Endothelial cell of umbilical vein (primary cell): ENCODE data around the gene CMC2. TPM values are rescaled to one million over a fixed set of nuclear protein-coding genes. Genes with fewer than 3 reads are reported as not detected.

Source experiments
- BruUV-seq: library from RNA; stranded (reverse); fragments of 400-500 nt; replicated peaks from 2 replicates; lab custom pipeline; 2021; lab: Mats Ljungman, UMichigan
- CTCF ChIA-PET: fragments of 300-600, 350-600 bp; sonication (Branson Sonifier 250); formaldehyde crosslinking; loops from one replicate; lab custom pipeline; 2021; ENCODE audit warnings: antibody characterized with exemption, inconsistent platforms; lab: Charles Lee
- POLR2A ChIA-PET: fragments of 300-600, 350-600 bp; sonication (Branson Sonifier 250); formaldehyde crosslinking; loops from one replicate; lab custom pipeline; 2021; ENCODE audit warnings: antibody characterized with exemption, inconsistent platforms; lab: Charles Lee
- DNase-seq: peaks from one replicate; pipeline ENCODE4 v3.0.0-alpha.2; 2011; ENCODE audit warnings: low read depth, low spot score
- FAIRE-seq: peaks from 2 replicates; lab custom pipeline; 2011; peaks lifted over from hg19 to GRCh38; lab: Jason Lieb, UNC
- H2AFZ ChIP-seq: 2 replicates; pipeline ENCODE4 v1.6.0; 2012; ENCODE audit warnings: low read depth, low read length, control low read depth, inconsistent platforms
- H3K27ac ChIP-seq: 2 replicates; pipeline ENCODE4 v1.5.1; 2011; ENCODE audit warnings: low read depth, mild to moderate bottlenecking, control low read depth, low read length, moderate library complexity; ENCODE audit not compliant: insufficient read depth
- H3K27me3 ChIP-seq, 2 experiments: 2 replicates each; pipeline versions ENCODE4 v1.6.0 to v1.6.1; 2011; ENCODE audit warnings: low read length in 2 of 2, mixed read lengths in 1 of 2; ENCODE audit not compliant: control insufficient read depth in 2 of 2, insufficient read depth in 2 of 2
- H3K36me3 ChIP-seq, 2 experiments: 2 replicates in 1 of 2; 3 replicates in 1 of 2; pipeline ENCODE4 v1.5.1; 2011; ENCODE audit warnings: low read length in 2 of 2, mild to moderate bottlenecking in 1 of 2, moderate library complexity in 1 of 2; ENCODE audit not compliant: control insufficient read depth in 2 of 2, insufficient read depth in 2 of 2; ENCODE audit errors: extremely low read depth in 1 of 2
- H3K4me1 ChIP-seq: 3 replicates; pipeline ENCODE4 v1.5.1; 2011; ENCODE audit warnings: mild to moderate bottlenecking, low read length; ENCODE audit not compliant: control insufficient read depth, insufficient read depth; ENCODE audit errors: extremely low read depth
- H3K4me2 ChIP-seq: 2 replicates; pipeline ENCODE4 v1.6.1; 2011; ENCODE audit warnings: low read length, control low read depth, mixed read lengths; ENCODE audit not compliant: insufficient read depth
- H3K4me3 ChIP-seq, 3 experiments: fragments of 200-600 bp in 1 of 3; sonication (generic), shearing (Covaris generic) in 1 of 3; replicated peaks in 1 of 3; 2 replicates each; pipeline ENCODE4 v1.5.1; 2011 to 2016; ENCODE audit warnings: control low read depth in 3 of 3, low read length in 3 of 3, mild to moderate bottlenecking in 2 of 3, inconsistent platforms in 1 of 3, low read depth in 1 of 3, moderate library complexity in 1 of 3; ENCODE audit not compliant: insufficient read depth in 1 of 3
- H3K79me2 ChIP-seq: 2 replicates; pipeline ENCODE4 v1.6.0; 2012; ENCODE audit warnings: low read length, inconsistent platforms; ENCODE audit not compliant: control insufficient read depth, insufficient read depth
- H3K9ac ChIP-seq: replicated peaks from 2 replicates; pipeline ENCODE3; 2011; ENCODE audit warnings: low read length, control low read depth; ENCODE audit not compliant: insufficient read depth; ENCODE audit errors: extremely low read depth
- H3K9me1 ChIP-seq: replicated peaks from 3 replicates; pipeline ENCODE4 v1.6.0; 2011; ENCODE audit warnings: mild to moderate bottlenecking, low read length; ENCODE audit not compliant: control insufficient read depth, insufficient read depth; ENCODE audit errors: extremely low read depth
- H3K9me3 ChIP-seq: replicated peaks from 2 replicates; pipeline ENCODE4 v1.5.1; 2012; ENCODE audit warnings: low read length, inconsistent platforms; ENCODE audit not compliant: control insufficient read depth, insufficient read depth
- H4K20me1 ChIP-seq: replicated peaks from 2 replicates; pipeline ENCODE3; 2011; ENCODE audit warnings: mild to moderate bottlenecking, low read length; ENCODE audit not compliant: control insufficient read depth, insufficient read depth; ENCODE audit errors: extremely low read depth
- EZH2 ChIP-seq: IDR thresholded peaks from 2 replicates; pipeline ENCODE4 v1.6.1; 2012; ENCODE audit warnings: borderline replicate concordance, low read depth, mild to moderate bottlenecking, moderate library complexity, low read length, inconsistent platforms; ENCODE audit not compliant: severe bottlenecking
- FOS ChIP-seq: IDR thresholded peaks from 2 replicates; pipeline ENCODE4 v1.6.1; 2011; ENCODE audit warnings: mild to moderate bottlenecking, low read length, moderate library complexity, borderline replicate concordance; ENCODE audit not compliant: insufficient read depth
- GATA2 ChIP-seq: IDR thresholded peaks from 2 replicates; pipeline ENCODE4 v1.7.0; 2011; ENCODE audit warnings: low read depth, mild to moderate bottlenecking, moderate library complexity, mixed read lengths, low read length; ENCODE audit not compliant: insufficient read length, insufficient read depth
- JUN ChIP-seq: IDR thresholded peaks from 2 replicates; pipeline ENCODE4 v1.6.1; 2011; ENCODE audit warnings: borderline replicate concordance, low read depth; ENCODE audit not compliant: insufficient read length, insufficient read depth
- MAX ChIP-seq: IDR thresholded peaks from 2 replicates; pipeline ENCODE4 v1.6.1; 2011; ENCODE audit not compliant: insufficient read depth, insufficient read length
- MYC ChIP-seq: IDR thresholded peaks from one replicate; pipeline ENCODE4 v1.6.1; 2011; ENCODE audit warnings: mild to moderate bottlenecking, low read depth, low read length
- POLR2A ChIP-seq: IDR thresholded peaks from 2 replicates; pipeline ENCODE4 v1.6.1; 2012; ENCODE audit warnings: low read depth, mild to moderate bottlenecking, control low read depth, low read length
- POLR2AphosphoS5 ChIP-seq: IDR thresholded peaks from 2 replicates; pipeline ENCODE4 v1.6.1; 2012; ENCODE audit warnings: low read depth, mild to moderate bottlenecking, control low read depth, low read length, moderate library complexity; ENCODE audit not compliant: insufficient read depth
- dilution Hi-C: fragments of 300-500 bp; cut with MboI; formaldehyde crosslinking; loops from one replicate; pipeline ENCODE4 v1.15.0; 2019; ENCODE audit warnings: low sequenced_read_pairs; ENCODE audit not compliant: extremely low pct_ligation_motif_present
- intact Hi-C: fragments of 100-400 bp; cut with micrococcal nuclease; formaldehyde crosslinking; loops from one replicate; pipeline ENCODE4 v1.10.0; 2022
- polyA plus RNA-seq, 4 experiments: library from polyadenylated mRNA; depleted of rRNA in 3 of 4; stranded (reverse) in 3 of 4; unstranded in 1 of 4; fragments of >200 nt; gene quantifications; 2 replicates each; pipeline versions ENCODE4 v1.2.1 to v1.2.3, GENCODE V29; 2011 to 2012; ENCODE audit warnings: missing spikeins in 1 of 4
- total RNA-seq: library from RNA; stranded (reverse); gene quantifications from 2 replicates; pipeline ENCODE4 v1.2.3, GENCODE V29; 2021
- TF ChIP-seq, protein P1 (sequence below), 2 donors: IDR thresholded peaks; 1 replicate in 1 of 2; 2 replicates in 1 of 2; pipeline ENCODE4 v1.5.1; 2011; ENCODE audit warnings: low read length in 2 of 2, mild to moderate bottlenecking in 2 of 2, moderate library complexity in 2 of 2, control low read depth in 1 of 2, inconsistent platforms in 1 of 2, low read depth in 1 of 2; ENCODE audit not compliant: insufficient read depth in 1 of 2; ENCODE audit errors: extremely low read depth in 1 of 2

Gene CMC2
- total and polyA plus RNA-seq, 2 donors (not counting 3 experiments of a cell fraction or from before 2014, with no cell fraction given), result 97.8 to 216 TPM

DNA sequence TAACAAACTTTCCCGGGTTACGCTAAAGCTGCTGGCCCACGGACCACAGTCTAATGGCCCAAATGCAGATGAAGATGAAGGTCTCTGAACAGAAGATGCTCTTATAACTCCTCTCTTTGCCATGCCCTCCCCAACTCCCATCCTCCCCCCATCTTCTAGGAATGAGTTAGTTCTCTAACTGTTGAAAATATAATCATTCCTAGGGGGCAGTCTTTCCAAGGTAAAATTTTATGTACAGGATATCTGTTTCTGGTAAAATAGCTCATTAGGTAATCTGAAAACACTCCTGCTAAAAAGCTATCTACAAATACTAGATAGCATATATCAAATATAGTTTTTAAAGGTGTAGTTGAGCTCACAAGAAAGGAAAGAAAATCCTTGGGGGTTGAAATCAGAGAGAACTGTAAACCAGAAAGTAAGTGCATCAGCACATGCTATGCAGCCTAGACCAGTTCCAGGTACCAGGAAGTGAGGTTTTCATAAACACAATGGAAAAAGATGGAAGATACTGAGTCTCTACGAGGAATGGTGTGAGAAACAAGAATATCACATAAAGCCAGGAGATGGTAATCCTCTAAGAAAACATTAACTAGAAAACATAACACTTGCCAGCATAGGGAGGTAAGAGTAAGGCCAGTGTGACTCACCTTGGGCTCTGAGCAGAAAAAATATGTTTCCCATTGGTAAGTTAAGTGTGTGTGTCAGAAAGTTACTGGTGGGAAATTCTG, 38.1 kb downstream of the CMC2 start:
- POLR2A ChIA-PET, result no interaction called here
- intact Hi-C loops, result no loop called here
- H2AFZ ChIP-seq, result no peak overlapping the region
- CTCF ChIA-PET, result interaction anchor here (1.6 to 1.8 kb wide), 2 partner anchors 19 to 36 kb away, joined by 4 to 5 read pairs; no protein-coding TSS in a partner anchor
- peaks cover 0 to 2% of the 10 kb centered on the region in 2 experiments for H3K36me3 ChIP-seq
- H4K20me1 ChIP-seq, result no peaks in the 10 kb centered on the region
- no peak for FAIRE-seq
- H3K9me3 ChIP-seq, result no peaks in the 10 kb centered on the region
- no peaks in the 10 kb centered on the region for H3K27me3 ChIP-seq
- H3K27ac ChIP-seq, result peak overlapping the region; percentile 11
- peaks cover 2% of the 10 kb centered on the region for H3K9me1 ChIP-seq
- no peak overlapping the region for H3K4me3 ChIP-seq
- dilution Hi-C loops, result no loop called here
- no peak overlapping the region for H3K9ac ChIP-seq
- no peak overlapping the region for H3K4me2 ChIP-seq
- DNase-seq, result peak; percentile 49
- no peaks in the 10 kb centered on the region for H3K79me2 ChIP-seq
- no peaks in the 10 kb centered on the region for H3K4me1 ChIP-seq
- no peak for TF ChIP-seq POLR2A
- TF ChIP-seq, protein P1, sequence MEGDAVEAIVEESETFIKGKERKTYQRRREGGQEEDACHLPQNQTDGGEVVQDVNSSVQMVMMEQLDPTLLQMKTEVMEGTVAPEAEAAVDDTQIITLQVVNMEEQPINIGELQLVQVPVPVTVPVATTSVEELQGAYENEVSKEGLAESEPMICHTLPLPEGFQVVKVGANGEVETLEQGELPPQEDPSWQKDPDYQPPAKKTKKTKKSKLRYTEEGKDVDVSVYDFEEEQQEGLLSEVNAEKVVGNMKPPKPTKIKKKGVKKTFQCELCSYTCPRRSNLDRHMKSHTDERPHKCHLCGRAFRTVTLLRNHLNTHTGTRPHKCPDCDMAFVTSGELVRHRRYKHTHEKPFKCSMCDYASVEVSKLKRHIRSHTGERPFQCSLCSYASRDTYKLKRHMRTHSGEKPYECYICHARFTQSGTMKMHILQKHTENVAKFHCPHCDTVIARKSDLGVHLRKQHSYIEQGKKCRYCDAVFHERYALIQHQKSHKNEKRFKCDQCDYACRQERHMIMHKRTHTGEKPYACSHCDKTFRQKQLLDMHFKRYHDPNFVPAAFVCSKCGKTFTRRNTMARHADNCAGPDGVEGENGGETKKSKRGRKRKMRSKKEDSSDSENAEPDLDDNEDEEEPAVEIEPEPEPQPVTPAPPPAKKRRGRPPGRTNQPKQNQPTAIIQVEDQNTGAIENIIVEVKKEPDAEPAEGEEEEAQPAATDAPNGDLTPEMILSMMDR (IDR thresholded peaks at IDR 0.05; ENCODE audit: extremely low read depth in 1 of 2, insufficient read depth in 1 of 2, low read depth in 1 of 2, low read length in 2 of 2), result no peak
- no peak for TF ChIP-seq FOS
- TF ChIP-seq MAX, result no peak
- TF ChIP-seq GATA2, result no peak
- no peak for TF ChIP-seq MYC
- no peak for TF ChIP-seq EZH2
- TF ChIP-seq JUN, result no peak
- TF ChIP-seq POLR2AphosphoS5, result no peak
- BruUV-seq, result no TSS peak
